ENCODE results near the gene SLMAP.

Gene SLMAP

DNA sequence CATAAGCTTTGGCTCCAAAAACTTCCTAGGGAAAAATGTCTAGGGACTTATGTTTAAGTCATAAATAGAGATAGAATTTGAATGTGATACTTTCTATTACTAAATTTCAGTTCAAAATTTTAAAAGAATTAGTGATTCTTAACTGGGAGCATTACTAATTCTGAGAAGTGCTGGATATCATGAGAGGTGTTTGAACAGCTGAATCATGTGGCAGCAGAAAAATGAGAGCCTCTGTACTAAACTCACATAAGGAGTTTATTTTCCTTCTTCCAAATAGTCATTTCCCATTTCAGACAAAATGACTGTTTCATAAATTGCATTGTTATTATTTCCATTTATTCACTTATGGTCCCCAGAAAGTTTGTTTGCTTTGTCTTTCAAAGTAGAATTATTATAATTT lies 62.7 kb downstream of the SLMAP start:
- Histone ChIP-seq H3K9ac (no peak overlapping the region), H3K4me3 (ENCODE audit: low read depth, low read length) (no peak overlapping the region), H3K79me2 (peaks cover 13% of the 10 kb centered on the region), H3K9me3 (ENCODE audit: control insufficient read depth, low read length) (no peaks in the 10 kb centered on the region), H3K27me3 (ENCODE audit: control insufficient read depth, insufficient read depth, low read length) (no peaks in the 10 kb centered on the region), H2AFZ (no peak overlapping the region), H3K4me2 (ENCODE audit: low read length) (no peak overlapping the region), H3K36me3 (ENCODE audit: control insufficient read depth, insufficient read depth, low read length) (no peaks in the 10 kb centered on the region), H3K27ac (no peak overlapping the region), H3K4me1 (peaks cover 10% of the 10 kb centered on the region)
- TF ChIP-seq, protein P1, sequence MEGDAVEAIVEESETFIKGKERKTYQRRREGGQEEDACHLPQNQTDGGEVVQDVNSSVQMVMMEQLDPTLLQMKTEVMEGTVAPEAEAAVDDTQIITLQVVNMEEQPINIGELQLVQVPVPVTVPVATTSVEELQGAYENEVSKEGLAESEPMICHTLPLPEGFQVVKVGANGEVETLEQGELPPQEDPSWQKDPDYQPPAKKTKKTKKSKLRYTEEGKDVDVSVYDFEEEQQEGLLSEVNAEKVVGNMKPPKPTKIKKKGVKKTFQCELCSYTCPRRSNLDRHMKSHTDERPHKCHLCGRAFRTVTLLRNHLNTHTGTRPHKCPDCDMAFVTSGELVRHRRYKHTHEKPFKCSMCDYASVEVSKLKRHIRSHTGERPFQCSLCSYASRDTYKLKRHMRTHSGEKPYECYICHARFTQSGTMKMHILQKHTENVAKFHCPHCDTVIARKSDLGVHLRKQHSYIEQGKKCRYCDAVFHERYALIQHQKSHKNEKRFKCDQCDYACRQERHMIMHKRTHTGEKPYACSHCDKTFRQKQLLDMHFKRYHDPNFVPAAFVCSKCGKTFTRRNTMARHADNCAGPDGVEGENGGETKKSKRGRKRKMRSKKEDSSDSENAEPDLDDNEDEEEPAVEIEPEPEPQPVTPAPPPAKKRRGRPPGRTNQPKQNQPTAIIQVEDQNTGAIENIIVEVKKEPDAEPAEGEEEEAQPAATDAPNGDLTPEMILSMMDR (IDR thresholded peaks at IDR 0.05), result no peak

DNA sequence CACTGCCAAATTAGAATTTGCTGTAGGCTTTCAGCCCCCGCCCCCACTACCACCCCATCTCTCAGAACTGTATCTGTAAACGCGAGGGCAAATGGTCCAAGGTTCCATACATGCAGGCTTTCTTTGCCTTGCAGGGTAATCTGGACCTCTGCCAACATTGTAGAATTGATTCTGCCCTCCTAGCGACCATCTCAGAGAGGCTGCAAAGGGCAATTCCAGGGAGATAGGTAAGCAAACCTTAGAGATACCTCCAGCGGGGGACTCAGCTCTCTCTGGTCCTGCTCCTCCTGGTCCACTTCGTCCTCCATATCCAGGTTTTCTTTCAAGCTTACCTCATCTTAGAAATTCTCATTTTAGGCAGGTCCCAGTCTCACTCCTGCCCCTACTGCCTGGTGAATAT lies 64.4 kb downstream of the SLMAP start:
- H3K36me3 ChIP-seq (ENCODE audit: control insufficient read depth, insufficient read depth, low read length), result no peaks in the 10 kb centered on the region

DNA sequence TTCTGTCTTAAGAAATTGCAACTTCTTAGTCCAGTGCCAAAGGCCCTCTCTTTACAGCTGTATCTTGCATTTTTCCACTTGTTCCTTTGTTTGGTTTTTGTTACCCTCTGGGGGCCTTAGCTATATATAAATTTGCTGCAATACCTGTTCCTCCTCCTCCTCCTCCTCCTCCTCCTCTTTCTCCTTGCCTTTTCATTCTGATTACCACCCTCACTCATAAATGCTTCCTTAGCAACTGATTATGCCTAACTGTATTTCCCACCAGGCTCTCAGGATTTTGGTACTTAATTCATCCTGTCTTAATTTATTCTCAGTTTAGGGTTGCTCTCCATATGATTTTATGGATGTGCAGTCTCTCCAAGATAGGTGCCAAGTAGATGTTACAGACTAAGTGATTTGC lies 65.7 kb downstream of the SLMAP start:
- Histone ChIP-seq H3K27me3 (ENCODE audit: control insufficient read depth, insufficient read depth, low read length) (no peaks in the 10 kb centered on the region), H3K4me1 (peaks cover 4% of the 10 kb centered on the region), H3K9ac (no peak overlapping the region), H3K9me3 (ENCODE audit: control insufficient read depth, low read length) (no peaks in the 10 kb centered on the region), H2AFZ (no peak overlapping the region), H3K4me2 (ENCODE audit: low read length) (no peak overlapping the region), H3K79me2 (peaks cover 5% of the 10 kb centered on the region), H3K36me3 (ENCODE audit: control insufficient read depth, insufficient read depth, low read length) (no peaks in the 10 kb centered on the region), H3K27ac (no peak overlapping the region), H3K4me3 (ENCODE audit: low read depth, low read length) (no peak overlapping the region)
- TF ChIP-seq, protein P1 (IDR thresholded peaks at IDR 0.05), result no peak

More for the DNA sequence above, 64.4 kb downstream of the SLMAP start:
- Histone ChIP-seq H3K4me1 (peaks cover 10% of the 10 kb centered on the region), H3K4me2 (ENCODE audit: low read length) (no peak overlapping the region), H3K4me3 (ENCODE audit: low read depth, low read length) (no peak overlapping the region), H3K27me3 (ENCODE audit: control insufficient read depth, insufficient read depth, low read length) (no peaks in the 10 kb centered on the region), H3K9me3 (ENCODE audit: control insufficient read depth, low read length) (no peaks in the 10 kb centered on the region), H2AFZ (no peak overlapping the region), H3K27ac (no peak overlapping the region), H3K79me2 (peaks cover 5% of the 10 kb centered on the region), H3K9ac (no peak overlapping the region)
- TF ChIP-seq, protein P1 (IDR thresholded peaks at IDR 0.05), result no peak

DNA sequence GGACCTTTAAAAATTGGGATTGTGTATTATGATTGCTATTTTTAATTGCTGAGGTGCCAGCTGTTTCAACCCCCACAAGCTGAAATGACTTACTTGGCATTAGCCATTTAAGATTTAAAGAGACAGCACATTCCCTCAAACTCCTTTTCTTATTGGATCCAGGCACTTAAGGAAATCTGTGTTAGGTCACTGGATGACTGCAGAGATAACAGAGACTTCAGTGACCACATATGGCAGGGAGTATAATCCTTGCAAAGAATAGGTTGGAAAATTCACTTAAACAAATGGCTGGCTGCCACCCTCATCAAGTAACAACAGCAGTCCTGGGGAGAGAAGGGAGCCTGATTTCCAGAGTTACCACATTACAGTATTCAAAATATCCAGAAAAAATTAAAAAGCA lies 66.6 kb downstream of the SLMAP start:
- TF ChIP-seq, protein P1 (IDR thresholded peaks at IDR 0.05), result no peak
- H3K4me3 ChIP-seq (ENCODE audit: low read depth, low read length), result no peak overlapping the region

DNA sequence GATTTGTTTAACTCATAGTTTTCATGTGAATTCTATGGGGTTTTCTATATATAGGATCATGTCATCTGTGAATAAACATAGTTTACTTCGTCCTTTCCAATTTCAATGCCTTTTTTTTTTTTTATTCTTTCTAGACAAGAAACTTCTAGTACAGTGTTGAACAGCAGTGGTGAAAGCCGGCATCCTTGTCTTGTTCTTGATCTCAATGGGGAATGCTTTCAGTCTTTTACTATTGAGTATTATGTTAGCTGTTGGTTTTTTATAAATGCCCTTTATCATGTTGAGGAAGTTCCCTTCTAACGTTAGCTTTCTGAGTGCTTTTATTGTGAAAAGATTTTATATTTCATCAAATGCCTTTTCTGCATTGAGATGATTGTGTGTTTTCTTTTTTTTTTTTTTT lies 69.0 kb downstream of the SLMAP start:
- Histone ChIP-seq H3K36me3 (ENCODE audit: control insufficient read depth, insufficient read depth, low read length) (no peaks in the 10 kb centered on the region), H3K4me1 (peaks cover 3% of the 10 kb centered on the region), H2AFZ (no peak overlapping the region), H3K27ac (no peak overlapping the region), H3K4me2 (ENCODE audit: low read length) (no peak overlapping the region), H3K9me3 (ENCODE audit: control insufficient read depth, low read length) (no peaks in the 10 kb centered on the region), H3K9ac (no peak overlapping the region), H3K79me2 (peaks cover 5% of the 10 kb centered on the region), H3K27me3 (ENCODE audit: control insufficient read depth, insufficient read depth, low read length) (no peaks in the 10 kb centered on the region), H3K4me3 (ENCODE audit: low read depth, low read length) (no peak overlapping the region)
- TF ChIP-seq, protein P1 (IDR thresholded peaks at IDR 0.05), result no peak

More for the DNA sequence above, 66.6 kb downstream of the SLMAP start:
- Histone ChIP-seq H3K36me3 (ENCODE audit: control insufficient read depth, insufficient read depth, low read length) (no peaks in the 10 kb centered on the region), H3K4me2 (ENCODE audit: low read length) (no peak overlapping the region), H3K79me2 (peaks cover 5% of the 10 kb centered on the region), H3K4me1 (peaks cover 3% of the 10 kb centered on the region), H3K27me3 (ENCODE audit: control insufficient read depth, insufficient read depth, low read length) (no peaks in the 10 kb centered on the region), H3K9me3 (ENCODE audit: control insufficient read depth, low read length) (no peaks in the 10 kb centered on the region), H3K27ac (no peak overlapping the region), H3K9ac (no peak overlapping the region), H2AFZ (no peak overlapping the region)
